GM19463 (cell line): Measurements from ENCODE around the gene APRT.

Source experiments
- ATAC-seq: cut with Tn5 transposase; IDR thresholded peaks from one replicate; pipeline ENCODE4 v1.9.1; 2021; ENCODE audit warnings: mild to moderate bottlenecking, moderate library complexity; ENCODE audit not compliant: unreplicated experiment

APRT gene

DNA sequence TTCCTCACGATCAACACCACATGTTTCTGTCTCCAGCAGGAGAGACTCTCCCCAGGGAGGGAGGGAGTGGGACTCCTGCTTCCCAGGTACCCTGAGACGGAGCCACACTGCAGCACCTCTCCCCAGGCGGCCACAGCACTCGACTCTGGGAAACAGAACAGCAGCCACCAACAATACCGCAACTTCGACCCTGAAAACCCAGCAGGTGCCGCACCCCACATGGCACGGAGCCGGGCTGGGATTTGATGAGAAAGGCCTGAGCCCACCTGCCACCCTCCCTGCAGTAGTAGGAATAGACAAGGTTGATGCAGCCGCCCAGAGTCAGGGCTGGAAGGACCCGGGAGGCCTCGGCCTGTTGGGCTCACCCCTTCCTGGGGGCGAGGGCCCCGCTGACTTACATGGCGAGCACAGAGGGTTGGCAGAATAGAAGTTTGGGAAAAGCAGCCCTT is 30.6 kb upstream of the APRT start:
- ATAC-seq, result no peak

DNA sequence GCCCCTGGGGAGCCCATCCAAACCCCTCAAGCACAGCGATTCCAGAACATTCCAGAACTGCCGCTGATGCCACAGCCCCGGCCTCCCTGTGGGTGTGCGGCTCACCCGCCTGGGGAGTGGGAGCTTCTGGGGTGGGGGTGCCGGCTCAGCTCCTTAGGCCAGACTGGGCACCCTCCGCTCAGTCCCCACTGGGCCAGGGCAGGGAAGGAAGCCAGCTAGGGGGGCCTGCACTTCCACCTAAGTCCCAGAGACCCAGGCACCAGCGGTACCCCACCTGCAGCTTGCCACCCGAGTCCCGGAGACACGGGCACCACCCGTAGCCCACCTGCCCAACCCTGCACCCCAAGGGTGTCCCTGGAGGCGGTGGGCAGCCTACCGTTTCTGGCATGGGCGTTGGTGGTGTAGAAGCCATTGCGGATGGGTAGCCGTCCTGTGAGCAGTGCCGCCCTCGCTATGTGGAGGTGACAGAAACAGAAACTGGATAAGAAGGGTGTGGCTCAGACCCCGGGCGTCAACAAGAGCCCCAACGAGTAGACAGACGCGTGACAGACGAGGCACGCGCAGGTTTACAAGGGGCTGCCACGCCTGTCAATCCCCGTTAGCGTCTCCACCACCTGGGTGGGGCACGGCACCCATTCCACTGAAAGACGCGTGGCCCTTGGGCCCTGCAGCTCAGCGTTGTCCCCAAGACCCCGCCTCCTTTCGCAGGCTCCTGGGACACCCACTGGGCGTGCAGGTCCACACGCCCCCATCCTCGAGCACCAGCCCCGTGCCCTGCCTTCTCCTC is 30.0 kb upstream of the APRT start:
- ATAC-seq, result no peak

DNA sequence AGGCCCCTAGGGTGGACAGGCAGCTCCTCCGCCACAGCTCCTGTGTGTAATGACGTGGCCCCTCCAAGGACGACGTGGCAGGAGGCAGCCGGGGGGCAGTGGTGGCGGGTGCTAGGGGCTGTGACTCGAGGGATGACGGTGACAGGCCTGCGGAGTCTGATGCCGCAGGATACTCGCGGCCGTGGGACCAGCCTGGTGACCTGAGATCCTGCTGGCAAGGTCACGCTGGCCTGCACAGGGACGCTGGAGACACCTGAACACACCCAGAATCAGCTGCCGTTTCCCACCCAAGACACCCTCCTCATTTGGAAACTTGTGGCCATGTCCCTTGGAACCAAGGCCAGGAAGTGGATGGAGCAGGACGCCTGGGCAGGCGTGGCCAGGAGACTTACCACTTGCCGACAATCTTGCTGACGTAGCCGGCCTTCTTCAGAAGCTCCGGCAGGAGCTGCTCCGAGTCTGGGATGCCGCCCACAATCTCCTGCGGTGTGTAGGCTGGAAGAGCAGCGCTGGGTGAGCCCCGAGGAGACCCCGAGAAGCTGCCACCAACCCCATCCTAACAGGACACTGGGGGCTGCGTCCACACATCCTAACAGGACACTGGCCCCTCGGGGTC is 29.0 kb upstream of the APRT start:
- no peak for ATAC-seq

DNA sequence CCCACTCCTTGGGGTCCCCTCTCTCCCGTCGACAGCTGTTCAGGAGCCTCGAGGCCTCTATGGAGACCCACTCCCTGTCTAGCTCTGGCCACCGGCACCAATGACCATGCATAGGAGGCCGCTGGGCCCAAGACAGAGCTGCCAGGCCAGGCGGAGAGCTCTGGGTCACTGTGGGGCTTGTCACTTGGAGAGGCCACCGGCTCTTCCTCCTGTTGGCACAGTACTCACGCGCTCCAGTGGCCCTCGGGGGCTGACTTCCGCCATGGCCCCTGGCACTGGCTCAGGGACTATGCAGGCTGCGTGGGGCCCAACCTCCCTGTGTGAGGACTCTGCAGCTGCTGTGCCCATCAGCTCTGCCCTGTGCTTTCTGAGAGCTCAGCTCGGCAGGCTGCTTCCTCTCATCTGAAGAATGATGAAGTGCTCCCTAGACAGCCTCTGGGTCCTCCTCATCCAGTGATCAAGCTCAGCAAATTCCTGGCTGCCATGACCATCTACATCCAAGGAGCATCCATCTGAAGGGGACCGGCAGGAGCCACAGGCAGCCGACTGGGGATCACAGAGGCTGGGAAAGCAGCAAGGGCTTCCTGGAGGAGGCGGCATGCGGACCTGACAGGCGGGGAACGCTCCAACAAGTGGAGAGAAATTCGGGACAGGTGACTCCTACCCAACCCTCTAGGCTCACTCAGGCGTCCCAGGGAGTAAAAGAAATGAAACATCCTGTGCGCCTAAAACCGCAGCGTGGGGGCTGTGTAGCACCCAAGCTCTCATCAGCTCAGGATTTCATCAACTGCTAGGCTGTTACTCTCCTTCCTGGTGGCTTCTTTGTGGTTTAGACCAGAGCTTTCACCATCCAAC is 28.2 kb upstream of the APRT start:
- ATAC-seq, result no peak

DNA sequence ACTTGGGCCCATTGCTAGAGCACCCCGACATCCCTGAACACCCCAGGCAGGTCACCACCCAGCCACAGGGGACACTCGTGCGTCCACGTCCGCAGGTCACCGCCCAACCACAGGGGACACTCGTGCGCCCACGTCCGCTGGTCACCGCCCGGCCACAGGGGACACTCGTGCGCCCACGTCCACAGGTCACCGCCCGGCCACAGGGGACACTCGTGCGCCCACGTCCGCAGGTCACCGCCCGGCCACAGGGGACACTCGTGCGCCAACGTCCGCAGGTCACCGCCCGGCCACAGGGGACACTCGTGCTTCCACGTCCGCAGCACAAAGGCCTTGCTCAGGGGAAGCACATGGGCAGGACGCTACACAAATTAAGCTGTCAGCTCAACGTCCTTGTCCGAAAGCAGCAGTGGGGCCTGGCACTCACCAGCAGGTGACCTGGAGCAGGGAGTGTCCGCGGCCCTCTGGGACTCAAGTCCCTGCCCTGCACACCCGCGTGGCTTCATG is 27.4 kb upstream of the APRT start:
- ATAC-seq, result no peak

DNA sequence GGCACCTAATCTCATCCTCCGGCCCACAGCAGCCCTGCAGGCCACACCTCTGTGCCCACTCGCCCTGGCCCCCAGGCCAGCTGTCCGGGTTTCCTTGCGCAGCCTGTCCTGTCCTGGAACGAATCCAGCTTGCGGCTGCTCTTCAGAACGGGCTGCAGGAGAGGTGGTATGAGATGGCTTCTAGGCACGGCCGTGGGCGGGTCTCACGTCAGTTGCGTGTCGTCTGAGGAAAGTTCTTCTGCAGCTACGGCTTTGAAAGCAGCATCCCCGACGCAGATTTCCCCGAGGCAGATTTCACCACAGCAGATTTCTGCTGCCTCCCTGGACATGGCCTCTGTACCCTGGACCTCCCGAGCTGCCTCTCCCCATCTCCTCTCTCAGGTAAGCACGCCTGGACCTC is 26.8 kb upstream of the APRT start:
- ATAC-seq, result no peak

DNA sequence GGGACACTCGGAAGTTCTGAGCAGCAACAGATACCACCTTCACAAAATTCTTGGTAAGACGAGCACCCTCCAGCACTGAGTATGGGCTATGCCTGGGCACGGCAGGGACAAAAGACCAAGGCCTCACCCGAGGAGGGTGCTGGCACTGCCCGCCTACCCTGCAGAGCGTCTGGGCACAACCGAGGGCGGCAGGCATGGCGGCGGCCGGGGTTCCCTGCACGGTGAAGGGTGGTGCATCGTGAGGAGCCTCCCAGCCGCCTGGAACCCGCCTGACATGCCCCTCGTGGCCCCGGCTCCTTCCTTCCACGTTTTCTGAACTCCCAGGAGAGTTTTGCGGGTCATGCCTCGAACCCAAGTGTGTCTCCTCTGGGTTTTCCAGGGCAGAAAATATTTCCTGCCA is 26.1 kb upstream of the APRT start:
- ATAC-seq, result no peak

DNA sequence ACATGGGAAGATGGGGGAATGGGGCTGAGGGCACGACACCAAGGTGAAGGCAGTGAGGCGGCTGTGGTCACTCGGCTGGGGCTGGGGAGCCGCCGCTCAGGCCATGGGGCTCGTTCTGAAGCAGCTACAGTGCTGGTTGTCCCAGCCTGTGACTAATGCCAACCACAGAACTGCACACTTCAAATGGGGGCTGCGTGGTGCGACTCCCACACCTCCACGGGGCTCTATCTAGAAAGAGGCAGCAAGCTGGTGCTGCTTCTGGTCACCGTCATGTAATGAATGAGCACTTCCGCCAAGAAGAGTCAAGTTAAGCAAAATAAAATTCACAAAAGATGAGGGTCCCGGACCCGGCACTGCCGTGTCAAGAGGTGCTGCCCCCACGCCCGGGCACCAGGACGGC is 25.1 kb upstream of the APRT start:
- ATAC-seq, result no peak

DNA sequence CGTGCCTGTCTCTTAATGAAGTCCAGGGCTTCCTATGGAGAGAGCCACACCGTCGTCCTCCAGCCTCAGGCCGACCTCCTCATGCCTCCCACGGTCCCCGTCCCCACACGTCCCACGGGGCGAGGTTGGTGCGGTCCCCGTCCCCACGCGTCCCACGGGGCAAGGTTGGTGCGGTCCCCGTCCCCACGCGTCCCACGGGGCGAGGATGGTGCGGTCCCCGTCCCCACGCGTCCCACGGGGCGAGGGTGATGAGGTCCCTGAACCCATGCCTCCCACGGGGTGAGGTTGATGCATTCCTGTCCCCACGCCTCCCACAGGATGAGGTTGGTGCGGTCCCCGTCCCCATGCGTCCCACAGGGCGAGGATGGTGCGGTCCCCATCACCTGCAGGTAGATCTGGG is 24.1 kb upstream of the APRT start:
- no peak for ATAC-seq

DNA sequence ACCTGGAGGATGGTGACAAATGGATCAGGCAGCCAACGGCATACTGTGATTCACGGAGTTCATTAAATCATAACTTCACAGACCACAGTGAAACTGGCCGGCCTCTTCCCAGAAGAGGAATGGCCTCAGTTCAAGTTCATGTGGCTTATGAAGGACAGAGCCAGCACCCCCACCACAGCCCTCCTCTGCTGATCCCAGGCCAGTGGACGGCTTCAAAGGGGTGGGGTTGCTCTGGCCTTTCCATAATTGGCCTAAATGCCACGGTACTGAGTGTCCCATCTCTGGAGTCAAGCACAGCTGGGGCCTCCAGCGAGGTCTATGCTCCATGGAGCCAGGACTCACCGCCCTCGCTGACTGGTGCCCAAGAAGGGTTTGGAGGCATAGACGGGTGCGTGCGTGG is 23.7 kb upstream of the APRT start:
- no peak for ATAC-seq

DNA sequence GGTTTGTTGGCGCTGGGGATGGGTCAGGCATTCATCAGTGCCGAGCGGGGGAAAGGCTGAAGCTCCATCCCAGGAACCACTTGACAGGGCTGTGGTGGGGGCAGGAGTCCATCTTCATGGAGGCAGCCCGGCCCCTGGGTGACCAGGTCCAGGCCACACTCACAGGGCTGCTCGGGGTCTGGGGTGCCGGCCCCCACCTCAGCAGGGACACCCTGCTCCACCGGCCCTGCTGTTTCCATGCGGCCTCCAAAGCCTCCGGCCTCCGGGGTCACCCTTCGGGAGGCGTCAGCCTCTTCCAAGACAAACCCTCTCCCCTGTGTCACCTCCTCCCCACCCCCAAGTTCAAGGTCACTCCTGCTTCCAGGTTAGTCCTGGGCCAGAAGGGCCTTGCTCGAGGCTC is 22.9 kb upstream of the APRT start:
- no peak for ATAC-seq

DNA sequence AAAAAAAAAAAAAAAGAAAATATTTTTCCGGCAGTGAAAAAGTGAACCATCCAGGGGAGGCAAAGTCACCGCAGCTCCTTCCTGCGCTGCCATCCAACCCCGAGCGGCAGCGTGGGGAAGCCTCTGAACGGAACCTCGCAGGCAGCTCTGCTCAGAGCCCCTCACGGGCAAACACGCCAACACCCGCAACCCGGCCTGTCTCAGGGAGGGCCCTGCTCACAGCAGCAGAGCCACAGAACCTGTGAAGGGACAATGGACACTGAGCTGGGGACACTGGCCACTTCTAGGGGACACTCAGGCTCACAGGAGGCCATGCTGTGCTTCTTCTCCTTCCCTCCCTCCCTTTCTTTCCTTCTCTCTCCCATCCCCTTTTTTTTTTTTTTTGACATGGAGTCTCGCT is 21.4 kb upstream of the APRT start:
- ATAC-seq, result no peak

DNA sequence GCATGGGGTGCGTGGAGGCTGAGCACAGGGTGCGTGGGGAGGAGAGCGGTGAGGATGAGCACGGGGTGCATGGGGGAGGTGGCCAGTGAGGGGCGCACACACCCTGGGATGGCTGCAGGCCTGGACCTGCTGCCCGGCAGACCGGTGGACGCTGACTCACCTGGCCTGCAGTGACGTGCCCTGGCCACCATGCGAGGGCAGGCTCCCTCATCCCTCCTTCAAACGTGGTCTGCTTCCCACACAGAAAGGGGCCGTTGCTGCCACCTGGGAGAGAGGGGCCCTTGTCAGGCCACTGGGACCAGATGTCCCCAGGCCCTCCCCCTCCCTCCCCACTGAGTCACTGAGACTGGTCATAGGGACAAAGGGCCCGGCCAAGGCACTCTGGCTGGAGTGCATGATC is 20.1 kb upstream of the APRT start:
- no peak for ATAC-seq

DNA sequence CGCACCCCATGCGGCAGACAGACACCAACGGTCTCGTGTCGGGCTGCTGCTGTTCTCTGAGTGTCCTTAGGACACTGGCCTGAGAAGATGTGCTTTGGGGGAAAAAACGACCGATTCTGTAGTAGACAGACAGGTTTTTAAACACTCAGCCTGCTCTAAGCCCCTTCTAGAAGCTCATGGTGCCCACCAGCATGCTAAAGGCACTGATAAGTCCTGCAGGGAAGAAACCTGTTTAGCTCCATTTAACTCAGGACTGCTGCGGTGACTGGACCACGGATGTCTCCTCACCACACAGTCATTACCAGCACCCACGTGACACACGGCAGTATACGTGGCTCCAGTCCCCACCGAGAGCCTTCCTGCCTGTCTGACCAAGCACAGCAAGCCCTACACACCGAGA is 19.1 kb upstream of the APRT start:
- no peak for ATAC-seq

DNA sequence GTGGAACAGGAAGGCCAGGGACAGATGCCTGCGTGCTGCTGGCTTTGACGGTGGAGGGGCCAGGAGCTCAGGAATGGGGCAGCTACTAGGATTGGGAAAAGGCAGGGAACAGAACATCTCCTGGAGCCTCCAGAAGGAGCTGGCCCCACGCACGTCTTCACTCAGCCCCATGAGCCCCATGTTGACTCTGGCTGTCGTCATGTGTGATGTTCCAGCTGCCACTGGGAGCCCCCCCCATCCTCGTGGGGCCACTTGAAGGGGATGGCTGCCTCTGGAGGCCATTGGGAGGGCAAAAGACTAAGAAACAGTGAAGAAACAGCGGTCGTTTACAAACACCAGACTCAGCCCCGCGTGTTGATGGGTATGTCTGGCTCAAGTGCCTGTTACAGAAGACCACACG is 18.5 kb upstream of the APRT start:
- ATAC-seq, result no peak

DNA sequence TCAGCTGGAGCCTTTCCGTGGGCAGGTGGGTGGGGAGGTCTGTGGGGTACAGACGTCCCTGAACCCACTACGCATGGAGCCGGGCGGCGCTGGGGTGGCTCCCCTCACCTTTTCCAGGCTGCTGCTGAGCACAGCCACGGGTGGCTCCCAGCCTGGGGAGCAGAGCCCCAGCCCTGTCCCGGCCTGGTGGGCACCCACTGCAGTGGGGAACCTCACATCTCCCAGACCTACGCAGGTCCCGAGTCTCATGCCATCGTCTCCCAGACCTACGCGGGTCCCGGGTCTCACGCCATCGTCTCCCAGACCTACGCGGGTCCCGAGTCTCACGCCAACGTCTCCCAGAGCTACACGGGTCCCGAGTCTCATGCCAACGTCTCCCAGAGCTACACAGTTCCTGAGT is 17.0 kb upstream of the APRT start:
- ATAC-seq, result no peak

DNA sequence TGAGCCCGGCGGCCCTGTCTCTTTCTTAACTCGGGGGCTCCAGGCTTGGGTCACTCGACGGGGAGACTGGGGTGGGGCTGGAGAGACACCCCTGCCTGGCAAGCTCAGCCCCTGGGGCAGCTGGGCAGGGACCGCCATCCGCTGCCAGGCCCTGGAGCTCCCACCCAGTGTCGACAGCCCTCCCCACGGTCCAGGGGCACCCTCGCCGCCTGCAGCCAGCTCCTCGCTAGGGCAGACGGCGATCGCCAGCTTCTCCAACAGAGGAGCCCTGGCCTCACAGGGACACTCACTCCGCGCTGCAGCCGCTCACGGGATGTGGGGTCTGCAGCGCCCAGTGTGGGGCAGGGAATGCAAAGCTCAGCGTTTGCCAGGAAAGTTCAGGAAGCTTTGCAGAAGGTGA is 16.0 kb upstream of the APRT start:
- ATAC-seq, result no peak

DNA sequence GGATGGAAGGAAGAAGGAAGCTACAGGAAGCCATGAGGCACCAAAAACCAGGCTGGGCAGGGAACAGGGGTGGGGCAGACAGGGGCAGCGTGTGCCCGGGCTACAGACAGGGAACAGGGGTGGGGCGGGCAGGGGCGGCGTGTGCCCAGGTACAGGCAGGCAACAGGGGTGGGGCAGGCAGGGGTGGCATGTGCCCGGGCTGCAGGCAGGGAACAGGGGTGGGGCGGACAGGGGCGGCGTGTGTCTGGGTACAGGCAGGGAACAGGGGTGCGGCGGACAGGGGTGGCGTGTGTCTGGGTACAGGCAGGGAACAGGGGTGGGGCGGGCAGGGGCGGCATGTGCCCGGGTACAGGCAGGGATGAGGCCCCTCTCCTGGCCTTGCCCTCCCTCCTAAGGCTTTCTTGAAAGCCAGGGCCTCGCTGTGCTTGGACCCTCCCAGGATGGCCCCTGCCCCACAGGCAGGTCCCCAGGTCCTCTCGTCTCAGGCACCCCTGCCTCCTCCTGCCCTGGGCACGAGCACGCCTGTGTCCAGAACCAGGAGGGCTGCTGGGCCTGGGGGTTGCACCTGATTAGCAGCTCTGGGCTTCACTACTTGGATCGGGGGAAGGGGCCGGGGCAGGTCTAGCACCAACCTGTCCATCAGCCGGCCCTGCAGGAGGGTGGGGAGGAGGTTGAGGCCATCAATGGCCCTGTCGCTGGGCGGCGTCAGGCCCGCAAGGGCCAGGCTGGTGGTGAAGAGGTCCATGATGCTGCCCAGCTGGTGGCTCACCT is 14.5 kb upstream of the APRT start:
- no peak for ATAC-seq

DNA sequence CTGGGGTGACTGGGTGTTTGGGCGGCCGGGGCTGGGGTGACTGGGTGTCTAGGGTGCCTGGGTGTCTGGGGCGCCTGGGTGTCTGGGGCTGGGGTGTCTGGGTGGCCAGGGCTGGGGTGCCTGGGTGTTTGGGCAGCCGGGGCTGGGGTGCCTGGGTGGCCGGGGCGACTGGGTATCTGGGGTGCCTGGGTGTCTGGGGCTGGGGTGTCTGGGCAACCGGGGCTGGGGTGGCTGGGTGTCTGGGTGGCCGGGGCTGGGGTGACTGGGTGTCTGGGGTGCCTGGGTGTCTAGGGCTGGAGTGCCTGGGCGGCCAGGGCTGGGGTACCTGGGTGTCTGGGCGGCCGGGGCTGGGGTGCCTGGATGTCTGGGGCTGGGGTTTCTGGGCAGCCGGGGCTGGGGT is 13.4 kb upstream of the APRT start:
- ATAC-seq, result no peak

DNA sequence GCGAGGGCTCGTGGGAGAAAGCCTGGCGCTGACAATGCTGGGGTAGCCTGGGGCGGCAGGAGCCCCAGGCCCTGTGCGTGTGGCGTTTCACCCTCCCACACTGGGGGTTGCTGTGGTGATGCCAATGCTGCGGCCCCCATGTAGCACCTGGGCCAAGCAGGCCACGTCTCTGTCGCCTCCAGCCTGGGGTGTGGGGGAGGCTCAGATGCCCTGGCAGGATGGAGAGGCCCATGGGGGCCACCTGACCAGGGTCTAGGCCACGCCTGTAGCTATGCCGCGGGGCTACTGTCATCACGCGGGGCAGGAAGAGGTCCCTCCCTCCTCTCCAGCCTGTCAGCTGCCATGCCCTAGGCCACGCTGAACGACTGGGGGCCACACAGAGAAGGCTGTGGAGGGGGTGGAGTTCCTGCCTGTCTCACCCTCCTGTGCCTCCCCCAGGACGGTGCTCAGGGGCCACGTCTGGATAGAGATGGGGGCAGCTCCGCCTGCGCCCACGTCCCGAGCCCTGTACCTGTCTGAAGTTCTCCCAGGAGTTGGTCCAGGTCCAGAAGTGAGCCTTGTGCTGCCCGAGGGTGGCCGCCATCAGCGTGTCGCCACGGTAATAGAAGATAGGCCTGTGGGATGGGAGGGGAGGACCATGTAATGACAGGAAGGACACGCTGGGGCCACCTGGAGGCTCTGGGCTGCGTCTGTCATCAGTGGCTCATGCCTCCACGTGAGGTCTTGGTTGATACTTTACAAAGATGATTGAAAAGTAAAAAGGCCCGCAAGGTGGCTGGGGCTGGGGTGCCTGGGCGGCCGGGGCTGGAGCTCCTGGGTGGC is 12.7 kb upstream of the APRT start:
- ATAC-seq, result no peak
